GM12864 (cell line): ENCODE results near the gene P2RX1.

Source experiments
- DNase-seq: peaks from one replicate; pipeline ENCODE4 v3.0.0-alpha.2; 2011; ENCODE audit warnings: low read depth
- H3K4me3 ChIP-seq: 2 replicates; pipeline ENCODE4 v1.5.1; 2011; ENCODE audit warnings: mild to moderate bottlenecking, low read depth, low read length, control low read depth
- TF ChIP-seq, protein P1 (sequence below): IDR thresholded peaks from 2 replicates; pipeline ENCODE4 v1.5.1; 2011; ENCODE audit warnings: low read depth, mild to moderate bottlenecking, moderate library complexity, low read length, control low read depth, inconsistent platforms; ENCODE audit errors: missing control alignments

The P2RX1 gene

GRCh38 chr17:3905017-3905520 lies 11.2 kb downstream of the P2RX1 start:
- DNase-seq = no peak
- no peak overlapping the region for H3K4me3 ChIP-seq
- TF ChIP-seq, protein P1, sequence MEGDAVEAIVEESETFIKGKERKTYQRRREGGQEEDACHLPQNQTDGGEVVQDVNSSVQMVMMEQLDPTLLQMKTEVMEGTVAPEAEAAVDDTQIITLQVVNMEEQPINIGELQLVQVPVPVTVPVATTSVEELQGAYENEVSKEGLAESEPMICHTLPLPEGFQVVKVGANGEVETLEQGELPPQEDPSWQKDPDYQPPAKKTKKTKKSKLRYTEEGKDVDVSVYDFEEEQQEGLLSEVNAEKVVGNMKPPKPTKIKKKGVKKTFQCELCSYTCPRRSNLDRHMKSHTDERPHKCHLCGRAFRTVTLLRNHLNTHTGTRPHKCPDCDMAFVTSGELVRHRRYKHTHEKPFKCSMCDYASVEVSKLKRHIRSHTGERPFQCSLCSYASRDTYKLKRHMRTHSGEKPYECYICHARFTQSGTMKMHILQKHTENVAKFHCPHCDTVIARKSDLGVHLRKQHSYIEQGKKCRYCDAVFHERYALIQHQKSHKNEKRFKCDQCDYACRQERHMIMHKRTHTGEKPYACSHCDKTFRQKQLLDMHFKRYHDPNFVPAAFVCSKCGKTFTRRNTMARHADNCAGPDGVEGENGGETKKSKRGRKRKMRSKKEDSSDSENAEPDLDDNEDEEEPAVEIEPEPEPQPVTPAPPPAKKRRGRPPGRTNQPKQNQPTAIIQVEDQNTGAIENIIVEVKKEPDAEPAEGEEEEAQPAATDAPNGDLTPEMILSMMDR = no peak

DNA sequence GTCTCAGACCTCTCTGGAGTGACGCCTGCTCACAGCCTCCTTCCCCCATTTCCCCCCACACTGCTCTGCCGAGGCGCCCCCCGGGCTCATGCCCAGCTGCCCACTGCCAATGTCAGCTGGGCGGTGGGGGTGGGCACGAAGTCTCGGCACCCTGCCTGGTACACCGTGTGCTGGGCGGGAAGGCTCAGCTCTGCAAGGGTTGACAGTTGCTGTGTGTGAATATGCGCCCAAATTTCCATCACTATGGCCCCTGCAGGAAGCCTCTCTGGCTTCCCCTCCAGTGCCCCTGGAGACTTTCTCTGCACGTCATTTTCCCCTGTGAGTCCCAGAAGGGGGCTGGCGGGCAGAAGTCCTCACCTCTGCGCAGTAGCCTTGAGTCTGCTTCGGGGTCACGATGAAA lies 11.8 kb downstream of the P2RX1 start:
- no peak for DNase-seq
- H3K4me3 ChIP-seq = no peak overlapping the region
- TF ChIP-seq, protein P1 = no peak

DNA sequence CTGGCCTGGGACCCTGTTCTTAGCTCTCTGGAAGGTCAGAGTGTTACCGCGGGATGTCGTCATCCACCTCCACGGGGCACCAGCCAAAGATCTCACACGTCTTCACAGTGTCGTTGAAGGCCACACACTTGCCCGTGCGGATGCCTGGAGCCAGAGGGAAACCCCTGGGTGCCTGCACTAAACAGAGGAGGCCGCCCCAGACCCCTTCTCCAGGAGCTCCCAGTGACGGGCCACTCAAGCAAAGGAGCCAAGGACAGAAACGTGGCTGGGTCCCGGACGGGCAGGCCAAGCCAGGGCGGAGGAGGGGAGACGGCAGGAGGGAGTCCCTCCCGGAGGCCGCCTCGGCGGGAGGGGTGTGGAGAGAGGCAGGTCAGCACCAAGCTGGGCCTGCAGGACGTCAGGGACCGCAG lies 12.4 kb downstream of the P2RX1 start:
- TF ChIP-seq, protein P1 = no peak
- DNase-seq = no peak
- H3K4me3 ChIP-seq = no peak overlapping the region

GRCh38 chr17:3903051-3903825 lies 13.0 kb downstream of the P2RX1 start:
- TF ChIP-seq, protein P1 = no peak
- no peak overlapping the region for H3K4me3 ChIP-seq
- DNase-seq = no peak

- H3K4me3 ChIP-seq = no peak overlapping the region
- DNase-seq = no peak
- TF ChIP-seq, protein P1 = no peak
Observed at GRCh38 chr17:3900646-3901045, 15.6 kb downstream of the P2RX1 start.

GRCh38 chr17:3897731-3898130 lies 18.5 kb downstream of the P2RX1 start:
- DNase-seq = no peak
- TF ChIP-seq, protein P1 = no peak
- H3K4me3 ChIP-seq = no peak overlapping the region

GRCh38 chr17:3896968-3897235 lies 19.4 kb downstream of the P2RX1 start:
- no peak for DNase-seq
- TF ChIP-seq, protein P1 = no peak

More at GRCh38 chr17:3896968-3897235, 19.4 kb downstream of the P2RX1 start:
- no peak overlapping the region for H3K4me3 ChIP-seq
